ENCODE results near the gene IGFBP6. TPM values are rescaled to one million over a fixed set of nuclear protein-coding genes. Genes with fewer than 3 reads are reported as not detected.

Gene IGFBP6
- total and polyA plus RNA-seq, 3 experiments from 2014 or later: 1.5 to 8.9 (median 1.6) TPM

DNA sequence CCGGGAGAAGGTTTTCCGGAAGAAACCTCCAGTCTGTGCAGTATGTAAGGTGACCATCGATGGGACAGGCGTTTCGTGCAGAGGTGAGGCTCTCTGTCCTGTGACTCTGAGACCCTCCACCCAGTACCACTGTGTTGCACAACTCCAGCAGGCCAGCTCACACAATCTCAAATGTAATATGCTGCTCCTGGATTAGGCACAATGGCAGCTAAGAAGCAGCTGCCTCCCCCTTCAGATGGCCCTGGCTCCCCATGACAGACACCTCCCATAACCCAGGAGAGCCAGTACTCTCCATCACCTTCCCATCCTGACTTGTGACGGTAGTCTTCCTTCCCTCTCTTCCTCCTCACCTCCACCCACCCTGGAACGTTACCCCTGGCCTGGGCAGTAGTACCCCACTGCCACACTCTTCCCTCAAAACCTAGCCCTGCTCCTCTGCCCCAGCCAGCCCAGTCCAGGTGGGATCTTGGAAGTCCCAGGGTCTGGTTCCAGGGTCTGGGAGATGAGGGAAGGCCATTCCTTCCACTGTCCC is 45.5 kb upstream of the IGFBP6 start:
- Histone ChIP-seq H3K4me1 (ENCODE audit: insufficient read depth, low read length) (peaks cover 7% of the 10 kb centered on the region), H3K9me3 (ENCODE audit: low read length) (no peaks in the 10 kb centered on the region), H3K27ac (ENCODE audit: low read depth, low read length) (no peak overlapping the region), H3K27me3 (ENCODE audit: insufficient read depth, low read length, poor library complexity, severe bottlenecking) (no peaks in the 10 kb centered on the region), H3K4me3 (ENCODE audit: low read length) (no peak overlapping the region), H3K36me3 (ENCODE audit: insufficient read depth, low read length) (no peaks in the 10 kb centered on the region)
- no peak for DNase-seq
- ChIA-PET CTCF (interaction anchor here (0.6 to 7.0 kb wide), 4 partner anchors 10 to 270 kb away, joined by 3 to 70 read pairs (median 5); partner anchors contain the start of genes AAAS and SOAT2), POLR2A (no interaction called here)
- H3K4me3 Mint-ChIP-seq: peak overlapping the region in 2 of 7 donors; percentile 19 to 50
- peaks cover 0 to 2% (median 0%) of the 10 kb centered on the region in 3 donors for H3K36me3 Mint-ChIP-seq
- H3K27me3 Mint-ChIP-seq: no peaks in the 10 kb centered on the region
- H3K4me1 Mint-ChIP-seq: peaks cover 10 to 17% (median 13%) of the 10 kb centered on the region in 3 donors
- H3K27ac Mint-ChIP-seq: peak overlapping the region in 2 of 8 donors; percentile 43 to 68
- no peaks in the 10 kb centered on the region for H3K9me3 Mint-ChIP-seq

DNA sequence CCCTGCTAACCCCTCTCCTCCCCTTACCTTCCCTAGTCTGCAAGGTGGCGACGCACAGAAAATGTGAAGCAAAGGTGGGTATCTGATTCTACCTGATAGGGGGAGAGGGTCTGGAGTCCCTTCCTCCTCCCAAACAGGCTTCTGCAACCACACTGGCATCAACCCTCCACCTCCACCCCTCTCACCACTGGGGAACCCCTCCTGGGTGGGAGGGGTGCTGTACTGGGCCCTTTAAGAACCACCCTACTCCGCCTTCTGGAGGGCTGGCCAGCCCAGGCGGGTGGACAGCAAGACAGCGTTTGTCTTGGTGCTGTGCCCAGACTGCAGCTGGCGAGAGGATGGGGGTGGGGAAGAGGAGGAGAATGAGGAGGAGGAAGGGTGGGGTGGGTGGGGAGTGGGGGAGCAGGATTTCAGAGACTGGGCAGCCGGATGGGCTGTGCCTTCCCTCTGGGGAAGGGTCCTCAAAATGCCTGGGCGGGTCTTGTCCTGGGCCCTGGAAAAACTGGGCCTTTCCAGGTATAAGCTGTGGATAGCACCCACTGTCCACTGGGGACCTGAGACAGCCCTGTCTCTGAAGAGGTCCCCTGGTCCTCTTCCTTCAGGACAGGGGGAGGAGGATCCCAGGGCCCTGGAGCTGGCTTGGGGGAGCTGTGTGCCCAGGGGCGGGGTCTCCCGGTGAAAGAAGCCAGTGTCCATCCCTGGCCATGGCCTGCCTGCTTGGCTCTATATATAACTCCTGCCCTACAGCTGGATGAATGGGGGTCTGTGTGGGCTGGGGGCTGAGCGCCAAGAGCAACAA is 44.8 kb upstream of the IGFBP6 start:
- H3K27ac ChIP-seq (ENCODE audit: low read depth, low read length): no peak overlapping the region
- H3K4me1 ChIP-seq (ENCODE audit: insufficient read depth, low read length): peaks cover 7% of the 10 kb centered on the region
- no peaks in the 10 kb centered on the region for H3K27me3 Mint-ChIP-seq
- no peaks in the 10 kb centered on the region for H3K27me3 ChIP-seq (ENCODE audit: insufficient read depth, low read length, poor library complexity, severe bottlenecking)
- H3K36me3 Mint-ChIP-seq: peaks cover 0 to 2% (median 0%) of the 10 kb centered on the region in 3 donors
- H3K36me3 ChIP-seq (ENCODE audit: insufficient read depth, low read length): no peaks in the 10 kb centered on the region
- peaks cover 10 to 17% (median 13%) of the 10 kb centered on the region in 3 donors for H3K4me1 Mint-ChIP-seq
- ChIA-PET POLR2A (interaction anchor here (0.5 kb wide), 1 partner anchor 18 kb away, joined by 5 read pairs; no protein-coding TSS in a partner anchor), CTCF (interaction anchor here (1.1 to 7.0 kb wide), 4 partner anchors 9 to 46 kb away, joined by 4 to 70 read pairs (median 6); partner anchors contain the start of gene EIF4B)
- H3K4me3 ChIP-seq (ENCODE audit: low read length): no peak overlapping the region
- no peak overlapping the region for H3K4me3 Mint-ChIP-seq
- H3K27ac Mint-ChIP-seq: peak overlapping the region in 1 of 8 donors; percentile 68
- H3K9me3 ChIP-seq (ENCODE audit: low read length): no peaks in the 10 kb centered on the region
- H3K9me3 Mint-ChIP-seq: no peaks in the 10 kb centered on the region
- DNase-seq: no peak

DNA sequence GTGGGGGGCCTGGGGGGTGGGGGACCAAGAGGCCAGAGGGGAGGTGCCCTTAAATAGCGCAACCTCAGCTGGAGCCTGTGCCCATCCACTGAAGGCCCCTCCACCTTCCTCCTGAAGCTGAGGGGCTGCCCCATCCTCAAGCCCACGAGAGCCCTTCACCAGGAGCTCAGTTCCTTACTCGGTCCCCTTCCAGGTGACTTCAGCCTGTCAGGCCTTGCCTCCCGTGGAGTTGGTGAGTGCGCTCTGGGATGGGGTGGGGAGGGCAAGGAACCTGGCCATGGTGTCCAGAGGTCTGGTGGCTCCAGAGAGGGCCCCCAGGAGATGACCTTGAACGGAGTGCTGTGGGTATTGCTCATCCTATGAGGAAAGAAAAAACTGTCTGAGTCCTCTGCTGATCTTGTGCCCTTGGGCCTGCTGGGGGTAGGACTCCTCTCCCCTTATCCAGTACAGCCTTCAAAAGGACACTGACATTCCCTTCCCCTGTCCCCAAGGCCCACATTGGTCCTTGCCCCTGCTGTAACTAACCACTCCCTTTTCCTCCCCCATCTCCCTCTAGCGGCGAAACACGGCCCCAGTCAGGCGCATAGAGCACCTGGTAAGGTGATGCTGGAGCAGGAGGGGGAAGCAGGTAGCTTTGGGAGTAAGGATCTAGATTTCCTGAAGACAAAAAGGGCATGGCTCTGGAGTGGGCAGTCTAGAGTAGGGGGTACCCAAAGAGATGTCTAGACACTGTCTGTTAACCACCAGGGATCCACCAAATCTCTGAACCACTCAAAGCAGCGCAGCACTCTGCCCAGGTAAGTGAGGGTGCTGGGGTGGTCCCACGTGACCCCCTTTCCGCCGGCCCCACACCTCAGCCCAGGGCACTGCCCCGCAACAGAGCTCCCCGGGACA is 44.0 kb upstream of the IGFBP6 start:
- peak overlapping the region; percentile 89 to 96 (median 93) for H3K4me3 Mint-ChIP-seq
- Histone ChIP-seq H3K4me1 (ENCODE audit: insufficient read depth, low read length) (peaks cover 7% of the 10 kb centered on the region), H3K9me3 (ENCODE audit: low read length) (no peaks in the 10 kb centered on the region), H3K36me3 (ENCODE audit: insufficient read depth, low read length) (no peaks in the 10 kb centered on the region), H3K4me3 (ENCODE audit: low read length) (peak overlapping the region; percentile 86), H3K27me3 (ENCODE audit: insufficient read depth, low read length, poor library complexity, severe bottlenecking) (no peaks in the 10 kb centered on the region), H3K27ac (ENCODE audit: low read depth, low read length) (peak overlapping the region; percentile 55)
- CTCF ChIA-PET: interaction anchor here (0.7 to 7.0 kb wide), 12 partner anchors 10 to 307 kb away, joined by 3 to 70 read pairs (median 4); partner anchors contain the start of genes AAAS, EIF4B, SOAT2 and SPRYD3
- peak overlapping the region; percentile 84 to 98 (median 92) for H3K27ac Mint-ChIP-seq
- peaks cover 10 to 15% (median 12%) of the 10 kb centered on the region in 3 donors for H3K4me1 Mint-ChIP-seq
- POLR2A ChIA-PET: interaction anchor here (0.7 to 1.9 kb wide), 4 partner anchors 25 to 46 kb away, joined by 3 to 11 read pairs (median 8); partner anchors contain the start of gene SPRYD3
- peak; percentile 44 to 75 (median 56) for DNase-seq
- no peaks in the 10 kb centered on the region for H3K9me3 Mint-ChIP-seq
- no peaks in the 10 kb centered on the region for H3K27me3 Mint-ChIP-seq
- H3K36me3 Mint-ChIP-seq: peaks cover 0 to 2% (median 0%) of the 10 kb centered on the region in 3 donors

DNA sequence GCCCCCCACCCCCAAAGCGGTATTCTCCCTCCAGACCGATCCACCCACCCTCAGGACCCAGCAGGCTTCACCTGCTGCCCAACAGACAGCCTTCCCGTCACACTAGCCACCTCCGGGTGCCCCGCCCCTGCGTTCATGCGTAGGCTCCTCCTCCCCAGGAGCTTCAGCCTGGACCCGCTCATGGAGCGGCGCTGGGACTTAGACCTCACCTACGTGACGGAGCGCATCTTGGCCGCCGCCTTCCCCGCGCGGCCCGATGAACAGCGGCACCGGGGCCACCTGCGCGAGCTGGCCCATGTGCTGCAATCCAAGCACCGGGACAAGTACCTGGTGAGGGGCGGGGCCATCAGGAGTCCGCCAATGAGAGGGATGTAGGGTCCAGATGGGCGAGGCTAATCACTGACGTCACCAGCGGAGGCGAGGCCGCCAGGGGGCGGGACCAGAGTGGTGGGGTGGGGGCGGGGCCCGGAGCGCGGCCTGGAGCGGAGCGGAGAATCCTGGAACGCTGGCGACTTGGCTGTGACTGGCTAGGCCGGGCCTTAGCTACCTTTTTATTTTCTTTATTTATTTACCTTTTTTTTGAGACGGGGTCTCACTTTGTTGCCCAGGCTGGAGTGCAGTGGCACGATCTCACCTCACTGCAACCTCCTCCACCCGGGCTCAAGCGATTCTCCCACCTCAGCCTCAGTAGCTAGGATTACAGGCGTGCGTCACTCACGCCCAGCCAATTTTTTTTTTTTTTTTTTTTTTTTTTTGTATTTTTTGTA is 43.2 kb upstream of the IGFBP6 start:
- peak overlapping the region; percentile 89 to 96 (median 93) for H3K4me3 Mint-ChIP-seq
- no peaks in the 10 kb centered on the region for H3K27me3 Mint-ChIP-seq
- peak; percentile 91 to 96 (median 92) for DNase-seq
- peak overlapping the region; percentile 86 for H3K4me3 ChIP-seq (ENCODE audit: low read length)
- H3K36me3 ChIP-seq (ENCODE audit: insufficient read depth, low read length): no peaks in the 10 kb centered on the region
- H3K27ac ChIP-seq (ENCODE audit: low read depth, low read length): peak overlapping the region; percentile 55
- H3K4me1 Mint-ChIP-seq: peaks cover 10 to 15% (median 12%) of the 10 kb centered on the region in 3 donors
- CTCF ChIA-PET: interaction anchor here (0.7 to 7.0 kb wide), 11 partner anchors 11 to 306 kb away, joined by 3 to 70 read pairs (median 5); partner anchors contain the start of genes AAAS, EIF4B, SOAT2 and SPRYD3
- H3K4me1 ChIP-seq (ENCODE audit: insufficient read depth, low read length): peaks cover 7% of the 10 kb centered on the region
- H3K27me3 ChIP-seq (ENCODE audit: insufficient read depth, low read length, poor library complexity, severe bottlenecking): no peaks in the 10 kb centered on the region
- no peaks in the 10 kb centered on the region for H3K9me3 ChIP-seq (ENCODE audit: low read length)
- H3K9me3 Mint-ChIP-seq: no peaks in the 10 kb centered on the region
- peaks cover 0 to 2% (median 0%) of the 10 kb centered on the region in 3 donors for H3K36me3 Mint-ChIP-seq
- H3K27ac Mint-ChIP-seq: peak overlapping the region; percentile 84 to 98 (median 92)
- POLR2A ChIA-PET: interaction anchor here (0.7 to 1.9 kb wide), 5 partner anchors 9 to 45 kb away, joined by 3 to 11 read pairs (median 7); partner anchors contain the start of gene SPRYD3

DNA sequence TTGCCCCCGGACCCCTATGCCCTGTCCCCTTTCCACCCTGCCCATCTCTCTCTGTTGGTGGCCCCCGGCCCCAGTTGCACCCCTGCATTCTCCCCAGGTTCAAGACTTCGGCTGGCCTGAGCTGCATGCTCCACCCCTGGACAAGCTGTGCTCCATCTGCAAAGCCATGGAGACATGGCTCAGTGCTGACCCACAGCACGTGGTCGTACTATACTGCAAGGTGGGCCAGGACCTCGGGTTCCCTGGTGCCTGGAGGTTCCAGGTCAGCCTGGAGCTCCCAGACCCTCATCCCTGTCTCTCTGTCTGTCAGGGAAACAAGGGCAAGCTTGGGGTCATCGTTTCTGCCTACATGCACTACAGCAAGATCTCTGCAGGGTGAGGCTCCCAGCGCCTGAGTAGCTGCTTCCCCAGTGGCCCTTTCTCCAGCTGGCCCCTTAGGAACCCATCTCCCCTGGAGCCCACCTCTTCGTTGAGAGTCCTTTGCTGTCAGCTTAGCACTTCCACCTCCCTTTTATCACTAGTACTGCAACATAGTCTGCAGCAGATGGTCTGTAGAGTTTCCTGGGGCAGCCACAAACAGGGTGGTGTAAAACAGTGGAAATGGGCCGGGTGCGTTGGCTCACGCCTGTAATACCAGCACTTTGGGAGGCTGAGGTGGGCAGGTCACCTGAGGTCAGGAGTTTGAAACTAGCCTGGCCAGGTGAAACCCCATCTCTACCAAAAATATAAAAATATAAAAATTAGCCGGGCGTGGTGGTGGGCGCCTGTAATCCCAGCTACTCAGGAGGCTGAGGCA is 41.8 kb upstream of the IGFBP6 start:
- no peaks in the 10 kb centered on the region for H3K9me3 Mint-ChIP-seq
- no peaks in the 10 kb centered on the region for H3K27me3 ChIP-seq (ENCODE audit: insufficient read depth, low read length, poor library complexity, severe bottlenecking)
- H3K36me3 Mint-ChIP-seq: peaks cover 0 to 2% (median 0%) of the 10 kb centered on the region in 3 donors
- H3K4me3 ChIP-seq (ENCODE audit: low read length): no peak overlapping the region
- peaks cover 10 to 15% (median 12%) of the 10 kb centered on the region in 3 donors for H3K4me1 Mint-ChIP-seq
- peak overlapping the region in 6 of 7 donors; percentile 41 to 88 (median 58) for H3K4me3 Mint-ChIP-seq
- DNase-seq: no peak
- POLR2A ChIA-PET: interaction anchor here (1.9 kb wide), 2 partner anchors 10 to 23 kb away, joined by 6 to 11 read pairs; partner anchors contain the start of gene SPRYD3
- H3K27ac Mint-ChIP-seq: peak overlapping the region in 2 of 8 donors; percentile 43 to 63
- CTCF ChIA-PET: interaction anchor here (1.5 to 7.0 kb wide), 3 partner anchors 9 to 43 kb away, joined by 6 to 70 read pairs (median 6); no protein-coding TSS in a partner anchor
- H3K27me3 Mint-ChIP-seq: no peaks in the 10 kb centered on the region
- peaks cover 7% of the 10 kb centered on the region for H3K4me1 ChIP-seq (ENCODE audit: insufficient read depth, low read length)
- no peaks in the 10 kb centered on the region for H3K9me3 ChIP-seq (ENCODE audit: low read length)
- H3K27ac ChIP-seq (ENCODE audit: low read depth, low read length): no peak overlapping the region
- no peaks in the 10 kb centered on the region for H3K36me3 ChIP-seq (ENCODE audit: insufficient read depth, low read length)

DNA sequence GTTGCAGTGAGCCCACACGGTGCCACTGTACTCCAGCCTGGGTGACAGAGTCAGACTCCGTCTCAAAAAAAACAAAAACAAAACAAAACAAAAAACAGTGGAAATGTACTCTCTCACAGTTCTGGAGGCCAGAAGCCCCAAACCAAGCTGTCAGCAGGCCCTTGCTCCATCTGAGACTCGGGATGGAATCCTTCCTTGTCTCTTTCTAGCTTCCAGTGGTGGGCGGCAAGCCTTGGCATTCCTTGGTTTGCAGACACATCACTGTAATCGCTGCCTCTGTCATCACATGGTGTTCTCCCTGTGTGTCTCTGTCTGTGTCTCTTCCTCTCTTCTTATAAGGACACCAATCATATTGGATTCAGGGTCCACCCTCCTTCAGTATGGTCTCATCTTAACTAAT is 41.2 kb upstream of the IGFBP6 start:
- POLR2A ChIA-PET: no interaction called here
- no peak overlapping the region for H3K4me3 ChIP-seq (ENCODE audit: low read length)
- peak overlapping the region in 3 of 8 donors; percentile 20 to 39 (median 38) for H3K27ac Mint-ChIP-seq
- peaks cover 7% of the 10 kb centered on the region for H3K4me1 ChIP-seq (ENCODE audit: insufficient read depth, low read length)
- peaks cover 0 to 2% (median 0%) of the 10 kb centered on the region in 3 donors for H3K36me3 Mint-ChIP-seq
- CTCF ChIA-PET: interaction anchor here (1.5 to 7.0 kb wide), 2 partner anchors 9 kb away, joined by 6 to 70 read pairs; no protein-coding TSS in a partner anchor
- no peak overlapping the region for H3K27ac ChIP-seq (ENCODE audit: low read depth, low read length)
- no peak for DNase-seq
- H3K9me3 ChIP-seq (ENCODE audit: low read length): no peaks in the 10 kb centered on the region
- peaks cover 10 to 15% (median 14%) of the 10 kb centered on the region in 3 donors for H3K4me1 Mint-ChIP-seq
- no peaks in the 10 kb centered on the region for H3K27me3 ChIP-seq (ENCODE audit: insufficient read depth, low read length, poor library complexity, severe bottlenecking)
- H3K27me3 Mint-ChIP-seq: no peaks in the 10 kb centered on the region
- H3K9me3 Mint-ChIP-seq: no peaks in the 10 kb centered on the region
- no peaks in the 10 kb centered on the region for H3K36me3 ChIP-seq (ENCODE audit: insufficient read depth, low read length)
- H3K4me3 Mint-ChIP-seq: peak overlapping the region in 2 of 7 donors; percentile 10 to 50
